ENCODE measurements around the gene GMDS. TPM values are rescaled to one million over a fixed set of nuclear protein-coding genes. Genes with fewer than 3 reads are reported as not detected.

The GMDS gene
- total RNA-seq, 1 donor = 23.2 TPM

- Histone ChIP-seq H3K4me1 (ENCODE audit: insufficient read depth, low read length) (peaks cover 13% of the 10 kb centered on the region), H3K27ac (ENCODE audit: low read depth, low read length) (no peak overlapping the region)
- TF ChIP-seq CTCF (IDR thresholded peaks at IDR 0.05; ENCODE audit: extremely low read depth, low read depth, low read length) = no peak
Measured at GRCh38 chr6:1984346-1984994, 260.9 kb downstream of the GMDS start.

DNA sequence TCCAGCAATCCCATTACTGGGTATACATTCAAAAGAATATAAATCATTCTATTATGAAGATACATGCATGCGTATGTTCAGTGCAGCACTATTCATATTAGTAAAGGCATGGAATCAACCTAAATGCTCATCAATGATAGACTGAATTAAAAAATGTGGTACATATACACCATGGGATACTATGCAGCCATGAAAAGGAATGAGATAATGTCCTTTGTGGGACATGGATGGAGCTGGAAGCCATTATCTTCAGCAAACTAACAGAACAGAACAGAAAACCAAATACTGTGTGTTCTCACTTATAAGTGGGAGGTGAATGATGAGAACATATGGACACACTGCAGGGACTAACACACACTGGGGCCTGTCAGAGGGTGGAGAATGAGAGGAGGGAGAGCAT is 261.6 kb downstream of the GMDS start:
- Histone ChIP-seq H3K27ac (ENCODE audit: low read depth, low read length) (no peak overlapping the region), H2AFZ (ENCODE audit: low read length) (no peak overlapping the region), H3K4me1 (ENCODE audit: insufficient read depth, low read length) (peaks cover 13% of the 10 kb centered on the region), H3K4me2 (ENCODE audit: insufficient read depth, low read length) (no peak overlapping the region), H3K27me3 (ENCODE audit: insufficient read depth, low read length) (no peaks in the 10 kb centered on the region), H3K9me3 (ENCODE audit: low read depth, low read length) (peaks cover 3% of the 10 kb centered on the region), H4K20me1 (ENCODE audit: insufficient read depth, low read length) (no peaks in the 10 kb centered on the region), H3K36me3 (ENCODE audit: insufficient read depth, low read length) (no peaks in the 10 kb centered on the region), H3K4me3 (ENCODE audit: insufficient read depth, low read length) (no peak overlapping the region), H3K79me2 (ENCODE audit: insufficient read depth, low read length) (peaks cover 2% of the 10 kb centered on the region)
- no peak for DNase-seq (ENCODE audit: insufficient read length, low spot score, missing footprints)
- TF ChIP-seq CTCF (IDR thresholded peaks at IDR 0.05; ENCODE audit: extremely low read depth, low read depth, low read length) = no peak

More at GRCh38 chr6:1984346-1984994, 260.9 kb downstream of the GMDS start:
- Histone ChIP-seq H3K4me2 (ENCODE audit: insufficient read depth, low read length) (no peak overlapping the region), H4K20me1 (ENCODE audit: insufficient read depth, low read length) (no peaks in the 10 kb centered on the region), H3K9me3 (ENCODE audit: low read depth, low read length) (peaks cover 3% of the 10 kb centered on the region), H3K27me3 (ENCODE audit: insufficient read depth, low read length) (no peaks in the 10 kb centered on the region), H2AFZ (ENCODE audit: low read length) (no peak overlapping the region), H3K36me3 (ENCODE audit: insufficient read depth, low read length) (no peaks in the 10 kb centered on the region), H3K79me2 (ENCODE audit: insufficient read depth, low read length) (peaks cover 2% of the 10 kb centered on the region), H3K4me3 (ENCODE audit: insufficient read depth, low read length) (no peak overlapping the region)
- no peak for DNase-seq (ENCODE audit: insufficient read length, low spot score, missing footprints)

GRCh38 chr6:1972962-1973361 is 272.4 kb downstream of the GMDS start:
- Histone ChIP-seq H3K36me3 (ENCODE audit: insufficient read depth, low read length) (no peaks in the 10 kb centered on the region), H2AFZ (ENCODE audit: low read length) (no peak overlapping the region), H3K4me2 (ENCODE audit: insufficient read depth, low read length) (no peak overlapping the region), H3K27ac (ENCODE audit: low read depth, low read length) (no peak overlapping the region), H3K9me3 (ENCODE audit: low read depth, low read length) (no peaks in the 10 kb centered on the region), H3K4me3 (ENCODE audit: insufficient read depth, low read length) (no peak overlapping the region), H3K4me1 (ENCODE audit: insufficient read depth, low read length) (no peaks in the 10 kb centered on the region), H4K20me1 (ENCODE audit: insufficient read depth, low read length) (no peaks in the 10 kb centered on the region), H3K79me2 (ENCODE audit: insufficient read depth, low read length) (no peaks in the 10 kb centered on the region), H3K27me3 (ENCODE audit: insufficient read depth, low read length) (no peaks in the 10 kb centered on the region)
- TF ChIP-seq CTCF (IDR thresholded peaks at IDR 0.05; ENCODE audit: extremely low read depth, low read depth, low read length) = no peak
- DNase-seq (ENCODE audit: insufficient read length, low spot score, missing footprints) = no peak

GRCh38 chr6:1971612-1972011 is 273.8 kb downstream of the GMDS start:
- Histone ChIP-seq H3K9me3 (ENCODE audit: low read depth, low read length) (no peaks in the 10 kb centered on the region), H3K4me3 (ENCODE audit: insufficient read depth, low read length) (no peak overlapping the region), H3K79me2 (ENCODE audit: insufficient read depth, low read length) (no peaks in the 10 kb centered on the region), H2AFZ (ENCODE audit: low read length) (no peak overlapping the region), H3K27ac (ENCODE audit: low read depth, low read length) (no peak overlapping the region), H3K4me2 (ENCODE audit: insufficient read depth, low read length) (no peak overlapping the region), H3K27me3 (ENCODE audit: insufficient read depth, low read length) (no peaks in the 10 kb centered on the region), H4K20me1 (ENCODE audit: insufficient read depth, low read length) (no peaks in the 10 kb centered on the region), H3K36me3 (ENCODE audit: insufficient read depth, low read length) (no peaks in the 10 kb centered on the region), H3K4me1 (ENCODE audit: insufficient read depth, low read length) (no peaks in the 10 kb centered on the region)
- DNase-seq (ENCODE audit: insufficient read length, low spot score, missing footprints) = no peak
- no peak for TF ChIP-seq CTCF (IDR thresholded peaks at IDR 0.05; ENCODE audit: extremely low read depth, low read depth, low read length)
